OCI-LY3 (cell line): ENCODE measurements around the gene DOCK4.

Experiments used
- H2AFZ ChIP-seq: fragments of 200-600, 300-600 bp; shearing (Covaris generic); 2 replicates; pipeline ENCODE4 v1.6.0; 2014; ENCODE audit warnings: antibody characterized with exemption, low read depth, low read length
- H3K27ac ChIP-seq: fragments of 200-600, 300-600 bp; sonication (generic); 2 replicates; pipeline ENCODE4 v1.5.1; 2014; ENCODE audit warnings: mild to moderate bottlenecking, low read length, moderate library complexity, mixed read lengths
- H3K27me3 ChIP-seq: fragments of 200-600, 300-600 bp; sonication (generic); 2 replicates; pipeline ENCODE4 v1.6.1; 2014; ENCODE audit warnings: low read depth, low read length, mixed read lengths
- H3K36me3 ChIP-seq: fragments of 200-600, 300-600 bp; sonication (generic); replicated peaks from 2 replicates; pipeline ENCODE3; 2014; ENCODE audit warnings: low read depth, low read length, mixed read lengths
- H3K4me1 ChIP-seq: fragments of 300-600, 200-600 bp; sonication (generic); 2 replicates; pipeline ENCODE4 v1.6.1; 2014; ENCODE audit warnings: low read length, mixed read lengths
- H3K4me2 ChIP-seq: fragments of 200-600, 300-600 bp; sonication (generic); 2 replicates; pipeline ENCODE4 v1.6.1; 2014; ENCODE audit warnings: low read length, mixed read lengths
- H3K4me3 ChIP-seq: fragments of 300-600, 200-600 bp; sonication (generic); 2 replicates; pipeline ENCODE4 v1.5.1; 2014; ENCODE audit warnings: antibody characterized with exemption, mild to moderate bottlenecking, low read length, moderate library complexity
- H3K79me2 ChIP-seq: fragments of 300-600, 200-600 bp; shearing (Covaris generic); 2 replicates; pipeline ENCODE4 v1.6.1; 2014; ENCODE audit warnings: mild to moderate bottlenecking, low read length, mixed read lengths
- H3K9ac ChIP-seq: fragments of 300-600, 200-600 bp; shearing (Covaris generic); 2 replicates; pipeline ENCODE4 v1.6.0; 2014; ENCODE audit warnings: mild to moderate bottlenecking, low read length, moderate library complexity
- H3K9me3 ChIP-seq: fragments of 200-600, 300-600 bp; shearing (Covaris generic); 2 replicates; pipeline ENCODE4 v1.6.1; 2014; ENCODE audit warnings: low read length, mixed read lengths; ENCODE audit not compliant: insufficient read depth
- H4K20me1 ChIP-seq: fragments of 200-600, 300-600 bp; sonication (generic); 2 replicates; pipeline ENCODE4 v1.6.1; 2016; ENCODE audit warnings: low read length, mixed read lengths; ENCODE audit not compliant: insufficient read depth
- CTCF ChIP-seq: fragments of 200-600, 300-600 bp; sonication (generic); IDR thresholded peaks from 2 replicates; pipeline ENCODE4 v1.5.1; 2014; ENCODE audit warnings: antibody characterized with exemption, low read length, low read depth
- EZH2phosphoT487 ChIP-seq: fragments of 200-600 bp; shearing (Covaris generic); IDR thresholded peaks from 2 replicates; pipeline ENCODE4 v1.6.1; 2018; ENCODE audit warnings: antibody characterized with exemption, mixed run types, low read depth

DOCK4 gene

GRCh38 chr7:111933609-111934008 is 272.6 kb downstream of the DOCK4 start:
- H3K9me3 ChIP-seq, result no peaks in the 10 kb centered on the region
- H4K20me1 ChIP-seq, result no peaks in the 10 kb centered on the region
- no peaks in the 10 kb centered on the region for H3K36me3 ChIP-seq
- no peak overlapping the region for H3K9ac ChIP-seq
- no peak overlapping the region for H2AFZ ChIP-seq
- H3K4me2 ChIP-seq, result no peak overlapping the region
- no peaks in the 10 kb centered on the region for H3K79me2 ChIP-seq
- no peaks in the 10 kb centered on the region for H3K4me1 ChIP-seq
- TF ChIP-seq CTCF, result no peak
- no peak for TF ChIP-seq EZH2phosphoT487
- H3K4me3 ChIP-seq, result no peak overlapping the region
- H3K27me3 ChIP-seq, result no peaks in the 10 kb centered on the region
- H3K27ac ChIP-seq, result no peak overlapping the region

GRCh38 chr7:111931958-111932357 is 274.2 kb downstream of the DOCK4 start:
- Histone ChIP-seq H3K9me3 (no peaks in the 10 kb centered on the region), H3K9ac (no peak overlapping the region), H3K4me1 (no peaks in the 10 kb centered on the region), H3K4me2 (no peak overlapping the region), H3K36me3 (no peaks in the 10 kb centered on the region), H3K79me2 (no peaks in the 10 kb centered on the region), H3K27me3 (no peaks in the 10 kb centered on the region), H3K27ac (no peak overlapping the region), H2AFZ (no peak overlapping the region), H4K20me1 (no peaks in the 10 kb centered on the region), H3K4me3 (no peak overlapping the region)
- TF ChIP-seq CTCF (no peak), EZH2phosphoT487 (no peak)

GRCh38 chr7:111931016-111931517 is 275.1 kb downstream of the DOCK4 start:
- Histone ChIP-seq H3K27ac (no peak overlapping the region), H2AFZ (no peak overlapping the region), H3K4me1 (no peaks in the 10 kb centered on the region), H3K4me2 (no peak overlapping the region), H3K4me3 (no peak overlapping the region), H3K79me2 (no peaks in the 10 kb centered on the region), H3K9me3 (no peaks in the 10 kb centered on the region), H4K20me1 (no peaks in the 10 kb centered on the region), H3K27me3 (no peaks in the 10 kb centered on the region), H3K9ac (no peak overlapping the region), H3K36me3 (no peaks in the 10 kb centered on the region)
- TF ChIP-seq EZH2phosphoT487 (no peak), CTCF (no peak)

GRCh38 chr7:111929264-111929663 is 276.9 kb downstream of the DOCK4 start:
- Histone ChIP-seq H3K9me3 (no peaks in the 10 kb centered on the region), H3K4me3 (no peak overlapping the region), H3K79me2 (no peaks in the 10 kb centered on the region), H3K4me1 (no peaks in the 10 kb centered on the region), H3K27ac (no peak overlapping the region), H3K4me2 (no peak overlapping the region), H3K36me3 (no peaks in the 10 kb centered on the region), H2AFZ (no peak overlapping the region), H4K20me1 (no peaks in the 10 kb centered on the region), H3K9ac (no peak overlapping the region), H3K27me3 (no peaks in the 10 kb centered on the region)
- TF ChIP-seq CTCF (peak; percentile 33), EZH2phosphoT487 (no peak)
